AG10803 (cell line): ENCODE data around the gene WDR36.

Source experiments
- DNase-seq: peaks from one replicate; pipeline ENCODE4 v3.0.0; 2010; ENCODE audit warnings: low read depth
- H3K4me3 ChIP-seq: 2 replicates; pipeline ENCODE4 v1.5.1; 2011; ENCODE audit warnings: mild to moderate bottlenecking, low read length, control low read depth
- CTCF ChIP-seq: conservative IDR thresholded peaks from 2 replicates; pipeline ENCODE4 v1.5.1; 2011; ENCODE audit warnings: mild to moderate bottlenecking, low read length, control low read depth, inconsistent platforms

WDR36 gene

GRCh38 chr5:111144352-111144930 lies 52.3 kb downstream of the WDR36 start:
- no peak overlapping the region for H3K4me3 ChIP-seq
- DNase-seq: peak; percentile 22
- TF ChIP-seq CTCF: no peak

DNA sequence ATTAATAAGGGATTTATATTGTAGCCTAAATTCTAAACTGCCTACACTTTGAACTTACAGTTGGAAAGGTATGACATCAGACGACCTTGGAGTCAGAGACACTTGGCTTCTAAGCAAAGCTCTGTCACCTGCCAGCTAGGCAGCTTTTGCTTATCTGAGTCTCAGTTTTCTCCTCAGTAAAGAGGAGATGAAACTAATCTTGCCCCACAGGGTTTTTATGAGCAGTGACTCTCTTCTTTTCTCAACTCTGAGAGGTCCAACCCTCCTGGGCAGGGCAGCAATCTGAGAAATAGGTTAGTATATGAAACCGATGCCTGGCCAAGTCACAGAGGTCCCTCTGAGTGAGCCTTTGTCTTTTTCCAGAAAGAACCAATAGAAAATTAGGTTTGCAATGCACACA lies 53.9 kb downstream of the WDR36 start:
- no peak for DNase-seq
- no peak for TF ChIP-seq CTCF
- H3K4me3 ChIP-seq: no peak overlapping the region

DNA sequence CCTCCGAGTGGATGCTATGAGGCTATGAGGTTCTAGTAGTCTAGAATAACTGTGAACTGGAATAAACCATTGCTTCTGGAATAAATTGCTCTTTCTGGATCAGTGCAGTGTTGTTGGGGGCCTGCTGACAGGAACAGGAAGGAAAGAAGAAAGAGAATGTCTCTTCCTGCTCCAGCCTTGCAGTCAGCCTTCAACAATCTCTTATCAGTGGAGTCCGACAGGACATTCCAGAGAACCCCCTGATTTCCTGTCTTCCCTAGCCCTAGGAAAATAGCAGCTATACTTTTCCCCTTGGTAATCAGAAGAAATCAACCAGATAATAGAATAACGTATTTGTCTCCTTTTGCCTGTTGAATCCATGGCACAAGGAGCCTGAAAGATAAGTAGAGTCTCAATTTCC lies 55.4 kb downstream of the WDR36 start:
- no peak for TF ChIP-seq CTCF

GRCh38 chr5:111151998-111152397 lies 59.9 kb downstream of the WDR36 start:
- DNase-seq: no peak
- no peak for TF ChIP-seq CTCF
- H3K4me3 ChIP-seq: no peak overlapping the region

More for the DNA sequence above, 55.4 kb downstream of the WDR36 start:
- no peak overlapping the region for H3K4me3 ChIP-seq
- no peak for DNase-seq

- DNase-seq: no peak
- no peak overlapping the region for H3K4me3 ChIP-seq
- no peak for TF ChIP-seq CTCF
These were observed 61.3 kb downstream of the WDR36 start for GRCh38 chr5:111153483-111153882.

GRCh38 chr5:111153945-111154344 lies 61.8 kb downstream of the WDR36 start:
- TF ChIP-seq CTCF: no peak
- no peak for DNase-seq
- no peak overlapping the region for H3K4me3 ChIP-seq

DNA sequence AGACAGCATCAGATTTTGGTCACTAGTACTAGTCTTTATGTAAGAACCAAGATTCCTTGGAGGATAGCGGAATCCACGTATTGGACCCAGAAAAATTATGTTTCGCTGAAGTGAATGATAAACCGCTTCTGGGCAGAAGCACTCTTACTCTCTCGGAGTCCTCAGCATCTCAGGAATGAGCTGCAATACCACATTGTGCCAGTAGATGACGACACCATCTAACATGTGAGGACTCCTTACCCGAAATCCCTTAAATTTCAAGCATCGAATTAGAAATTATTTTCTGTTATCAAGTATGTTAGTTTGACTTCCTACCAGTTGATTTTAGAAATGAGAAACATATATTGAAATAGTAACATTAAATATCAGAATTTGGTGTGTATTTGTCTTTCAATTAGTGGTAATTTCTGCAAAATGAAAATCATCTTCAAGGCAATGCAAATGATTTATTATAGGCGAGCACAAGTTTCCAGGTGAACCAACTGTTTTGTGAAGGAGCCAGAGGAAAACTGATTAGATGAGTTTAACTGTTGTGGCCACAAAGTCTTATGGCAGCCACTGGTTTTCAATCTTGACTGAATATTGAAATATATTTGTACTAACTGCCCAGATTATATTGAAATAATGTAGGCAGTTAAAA lies 66.1 kb downstream of the WDR36 start:
- peak; percentile 78 for DNase-seq
- TF ChIP-seq CTCF: peak; percentile 100
- no peak overlapping the region for H3K4me3 ChIP-seq
